ENCODE results near the gene KPTN.

Gene KPTN
- total RNA-seq: 4.3 reads per million, percentile 17 among the genes with 10 or more reads in this experiment

GRCh38 chr19:47483800-47484690 lies at the start of gene KPTN:
Gene KPTN (minus strand): TSS chr19:47484219. CDS start chr19:47484160, 59 bp downstream.
- peak; percentile 83 for DNase-seq

- no peak for DNase-seq
Measured at GRCh38 chr19:47531640-47532387, 47.8 kb upstream of the KPTN start.

- DNase-seq: no peak
Measured at GRCh38 chr19:47529018-47529742, 45.2 kb upstream of the KPTN start.

- no peak for DNase-seq
Measured at GRCh38 chr19:47526798-47527197, 42.8 kb upstream of the KPTN start.

- DNase-seq: no peak
Measured at GRCh38 chr19:47523473-47523872, 39.5 kb upstream of the KPTN start.

- DNase-seq: no peak
Measured at GRCh38 chr19:47521473-47522180, 37.6 kb upstream of the KPTN start.

- no peak for DNase-seq
Measured at GRCh38 chr19:47520839-47521238, 36.8 kb upstream of the KPTN start.

- DNase-seq: no peak
Measured at GRCh38 chr19:47520343-47520806, 36.4 kb upstream of the KPTN start.

- no peak for DNase-seq
Measured at GRCh38 chr19:47518854-47519253, 34.8 kb upstream of the KPTN start.

- DNase-seq: no peak
Measured at GRCh38 chr19:47518139-47518538, 34.1 kb upstream of the KPTN start.

GRCh38 chr19:47514869-47515588 lies 31.0 kb upstream of the KPTN start, which contains the start of gene NAPA:
Gene NAPA (minus strand): TSS chr19:47515063. CDS start chr19:47514940, 123 bp downstream.
- DNase-seq: peak; percentile 100

- DNase-seq: no peak
Measured at GRCh38 chr19:47514151-47514868, 30.3 kb upstream of the KPTN start.

- no peak for DNase-seq
Measured at GRCh38 chr19:47512948-47513319, 28.9 kb upstream of the KPTN start.

- DNase-seq: no peak
Measured at GRCh38 chr19:47512183-47512947, 28.3 kb upstream of the KPTN start.

GRCh38 chr19:47511681-47512080 lies 27.7 kb upstream of the KPTN start:
- no peak for DNase-seq

GRCh38 chr19:47511128-47511517 lies 27.1 kb upstream of the KPTN start:
- DNase-seq: no peak

GRCh38 chr19:47510516-47511127 lies 26.6 kb upstream of the KPTN start:
- DNase-seq: no peak

- no peak for DNase-seq
Measured at GRCh38 chr19:47509973-47510372, 26.0 kb upstream of the KPTN start.

- DNase-seq: no peak
Measured at GRCh38 chr19:47509170-47509847, 25.3 kb upstream of the KPTN start.
